ENCODE data around the gene TRPM1. TPM values are rescaled to one million over a fixed set of nuclear protein-coding genes. Genes with fewer than 3 reads are reported as not detected.
A peak's percentile ranks its signal among the peaks of the same experiment; 100 is the strongest.

The TRPM1 gene
- polyA plus RNA-seq, 3 donors from 2014 or later: 0.11 TPM; not detected in 2

DNA sequence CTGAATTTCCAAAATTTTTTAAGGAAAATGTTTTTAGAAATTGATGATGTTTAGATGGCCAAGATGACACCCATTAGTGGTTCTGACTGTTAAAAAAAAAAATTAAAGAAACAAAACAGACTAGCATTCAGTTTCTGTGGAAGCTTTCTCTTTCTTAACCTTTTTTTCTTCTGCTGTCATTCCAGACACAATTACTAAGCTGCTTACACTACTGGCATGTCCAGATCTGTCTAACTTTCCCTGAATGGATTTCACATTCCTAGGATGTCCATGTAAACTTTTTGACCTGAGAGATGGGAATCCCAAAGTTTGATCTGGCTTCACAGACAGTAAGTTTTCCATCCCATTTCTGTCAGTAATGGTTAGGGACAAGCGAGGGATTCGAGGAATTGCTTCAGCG, 99.8 kb downstream of the TRPM1 start:
- Mint-ChIP-seq H3K27me3 (ENCODE audit: low read depth in 3 of 3) (peaks cover 4 to 7% (median 6%) of the 10 kb centered on the region in 3 donors), H3K27ac (no peak overlapping the region), H3K4me1 (peaks cover 24 to 41% of the 10 kb centered on the region in 2 donors), H3K4me3 (no peak overlapping the region), H3K36me3 (no peaks in the 10 kb centered on the region), H3K9me3 (no peaks in the 10 kb centered on the region)
- DNase-seq: no peak

DNA sequence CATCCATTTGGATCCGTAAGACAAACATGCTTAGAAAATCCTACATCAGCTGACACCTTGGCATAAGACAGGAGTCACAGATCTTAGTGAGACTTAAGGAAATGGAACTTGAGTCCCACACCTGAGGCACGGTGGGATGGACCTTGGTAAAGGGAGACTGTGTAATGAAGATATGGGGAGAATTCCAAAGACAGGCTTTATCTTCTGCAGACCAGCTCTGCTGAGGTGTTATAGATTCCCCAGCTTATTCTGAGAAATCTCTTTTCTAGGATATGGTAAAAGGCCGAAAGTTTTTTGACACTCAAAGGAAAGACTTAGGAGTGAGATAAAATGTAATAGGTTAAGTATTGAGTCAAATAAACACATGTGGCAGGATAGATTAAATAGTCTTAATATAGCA, 101.8 kb downstream of the TRPM1 start:
- H3K4me3 Mint-ChIP-seq: no peak overlapping the region

DNA sequence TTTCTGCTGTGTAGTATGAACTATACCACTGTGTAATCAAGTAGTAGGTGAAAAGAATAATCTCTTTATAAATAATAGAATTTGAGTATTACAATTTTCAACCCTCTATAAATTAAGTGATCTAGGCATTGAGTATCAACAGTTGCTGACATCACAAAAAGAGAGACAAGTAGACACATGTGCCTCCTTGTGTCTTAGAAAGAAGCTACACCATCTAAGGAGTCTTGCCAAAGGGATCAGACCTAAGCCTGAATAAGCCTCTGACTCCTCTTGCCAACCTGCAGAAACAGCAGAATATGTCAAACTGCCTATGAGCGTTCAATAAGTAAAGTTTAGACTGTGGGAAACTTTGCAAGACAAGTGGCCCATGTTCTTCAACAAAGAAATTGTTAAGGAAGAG, 104.3 kb downstream of the TRPM1 start:
- no peak overlapping the region for H3K27ac Mint-ChIP-seq
- peaks cover 8 to 10% (median 9%) of the 10 kb centered on the region in 3 donors for H3K27me3 Mint-ChIP-seq (ENCODE audit: low read depth in 3 of 3)
- DNase-seq: no peak
- H3K4me1 Mint-ChIP-seq: peaks cover 1 to 4% of the 10 kb centered on the region in 2 donors
- no peaks in the 10 kb centered on the region for H3K9me3 Mint-ChIP-seq
- H3K4me3 Mint-ChIP-seq: no peak overlapping the region
- no peaks in the 10 kb centered on the region for H3K36me3 Mint-ChIP-seq

More for the DNA sequence above, 101.8 kb downstream of the TRPM1 start:
- Mint-ChIP-seq H3K27ac (no peak overlapping the region), H3K4me1 (peaks cover 13 to 23% of the 10 kb centered on the region in 2 donors), H3K36me3 (no peaks in the 10 kb centered on the region), H3K27me3 (ENCODE audit: low read depth in 3 of 3) (peaks cover 4 to 11% (median 7%) of the 10 kb centered on the region in 3 donors), H3K9me3 (no peaks in the 10 kb centered on the region)
- DNase-seq: no peak

DNA sequence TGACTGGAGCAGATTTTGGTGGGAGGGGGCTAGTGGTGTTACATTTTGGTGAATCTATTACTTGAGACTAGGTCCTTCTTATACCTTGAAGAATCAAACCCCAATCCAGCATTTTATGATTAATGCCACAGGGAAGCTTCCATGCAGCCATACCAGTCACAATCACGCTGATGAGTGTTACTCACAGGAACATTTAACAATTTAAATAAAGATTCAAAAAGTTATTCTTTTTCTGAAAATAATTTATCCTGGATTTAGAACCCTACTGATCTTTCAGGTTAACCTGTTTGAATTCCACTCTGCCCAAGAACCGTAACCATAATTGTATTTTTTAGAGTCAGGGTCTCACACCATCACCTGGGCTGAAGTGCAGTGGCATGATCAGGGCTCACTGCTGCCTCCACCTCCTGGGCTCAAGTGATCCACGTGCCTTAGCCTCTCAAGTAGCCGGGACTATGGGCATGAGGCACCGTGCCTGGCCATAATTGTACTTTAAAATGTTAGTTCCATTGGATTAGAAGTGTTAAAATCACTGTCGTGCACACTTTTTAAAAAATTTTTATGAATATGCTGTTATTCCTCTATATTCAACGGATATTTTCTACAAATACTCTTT, 109.2 kb downstream of the TRPM1 start:
- no peaks in the 10 kb centered on the region for H3K36me3 Mint-ChIP-seq
- peak overlapping the region; percentile 82 to 91 (median 89) for H3K27ac Mint-ChIP-seq
- H3K27me3 Mint-ChIP-seq (ENCODE audit: low read depth in 3 of 3): peaks cover 14 to 23% (median 21%) of the 10 kb centered on the region in 3 donors
- DNase-seq: no peak
- no peaks in the 10 kb centered on the region for H3K9me3 Mint-ChIP-seq
- H3K4me3 Mint-ChIP-seq: peak overlapping the region; percentile 81 to 86 (median 86)
- H3K4me1 Mint-ChIP-seq: peaks cover 29 to 35% of the 10 kb centered on the region in 2 donors

DNA sequence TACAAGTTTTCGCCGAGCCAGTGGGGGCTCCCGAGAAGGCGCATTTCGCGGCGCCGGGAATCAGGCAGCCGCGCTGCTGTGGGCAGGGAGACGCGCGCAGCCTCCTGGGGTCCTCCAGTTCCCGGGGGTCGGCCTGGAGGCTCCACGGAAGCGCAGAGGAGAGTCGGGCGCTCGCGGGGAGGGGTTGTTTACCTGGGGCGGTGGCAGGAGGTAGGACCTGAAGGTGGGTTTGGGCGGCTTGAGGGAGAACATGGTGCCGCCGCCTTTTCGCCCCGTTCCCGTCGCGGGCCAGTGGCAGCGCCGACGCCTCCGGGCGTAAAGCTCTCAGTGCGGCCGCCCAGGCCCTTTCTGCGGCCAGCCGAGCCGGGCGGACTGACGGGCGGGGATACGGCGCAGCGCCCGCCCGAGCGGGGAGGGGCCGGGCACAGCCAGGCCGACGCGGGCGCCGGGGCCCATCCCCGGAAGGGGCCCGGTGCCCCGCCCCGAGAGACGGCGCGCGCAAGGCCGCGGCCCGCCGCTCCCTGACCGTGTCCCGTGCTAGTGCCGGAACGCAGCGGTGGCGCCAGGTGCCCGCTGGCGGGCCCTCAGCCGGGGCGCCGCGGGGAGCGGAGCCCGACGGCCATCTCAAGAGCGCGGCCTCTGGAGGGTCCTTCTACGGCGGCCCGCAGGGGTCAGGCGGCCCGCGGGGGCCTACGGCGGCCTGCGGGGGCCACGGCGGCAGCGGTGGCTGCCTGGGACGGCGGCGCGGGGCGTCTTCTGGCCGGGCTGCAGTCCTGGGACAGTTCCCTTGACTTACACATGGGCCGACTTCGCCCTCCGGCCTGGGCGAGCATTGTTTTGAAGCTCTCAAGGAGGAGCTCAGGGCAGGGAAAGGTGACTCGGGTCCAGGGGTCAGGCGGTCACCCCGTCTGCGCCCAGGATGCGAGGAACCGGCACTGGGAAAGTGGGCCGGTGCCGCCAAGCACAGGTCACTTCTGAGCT, 110.0 kb downstream of the TRPM1 start, which contains the start of gene MTMR10:
Gene MTMR10, minus strand, starts transcription at position 374 of the 981 bp plus-strand sequence. Its CDS starts 122 bp downstream, at position 252.
- H3K4me3 Mint-ChIP-seq: peak within 1 kb of the TSS; percentile 94 to 97 (median 96)
- no peaks in the 10 kb centered on the region for H3K36me3 Mint-ChIP-seq
- peaks cover 32 to 43% of the 10 kb centered on the region in 2 donors for H3K4me1 Mint-ChIP-seq
- peak; percentile 84 to 86 (median 85) for DNase-seq
- H3K9me3 Mint-ChIP-seq: no peaks in the 10 kb centered on the region
- peaks cover 14 to 23% (median 21%) of the 10 kb centered on the region in 3 donors for H3K27me3 Mint-ChIP-seq (ENCODE audit: low read depth in 3 of 3)
- H3K27ac Mint-ChIP-seq: peak within 1 kb of the TSS; percentile 89 to 95 (median 92)

DNA sequence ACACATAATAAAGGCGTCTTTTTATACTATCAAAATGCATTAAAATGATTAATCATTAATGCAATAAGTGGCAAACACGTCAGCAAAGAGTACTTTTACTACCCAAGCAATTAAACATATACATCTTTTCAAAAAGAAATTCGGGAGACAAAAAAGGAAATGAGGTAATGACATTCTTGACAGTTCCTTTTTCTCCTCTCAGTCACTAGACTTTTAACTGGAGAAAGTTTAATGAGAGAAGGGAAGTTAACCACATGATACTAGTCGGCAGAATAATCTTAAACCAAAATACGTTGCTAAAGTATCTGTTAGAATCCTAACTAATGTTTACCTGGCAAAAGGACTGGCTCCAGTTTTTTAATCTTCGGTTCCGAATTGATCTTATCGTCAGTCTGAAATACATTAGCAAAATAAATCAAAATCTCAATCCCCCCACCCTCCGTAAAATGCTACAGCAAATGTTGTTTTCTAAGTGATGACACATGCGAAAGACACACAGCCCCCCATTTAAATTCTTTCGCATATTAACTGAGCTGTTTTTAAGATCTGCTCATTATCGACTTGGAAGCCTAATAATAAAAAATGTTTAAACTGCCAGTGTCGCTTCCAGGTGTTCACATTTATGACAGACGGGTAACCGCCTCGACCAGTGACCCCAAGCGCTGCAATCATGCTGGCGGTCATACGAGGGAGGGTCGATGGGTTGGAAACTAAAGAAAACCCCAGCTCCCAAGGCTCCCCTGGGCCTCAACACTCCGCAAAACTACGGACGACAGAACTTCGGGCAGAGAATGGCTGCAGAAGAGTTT, 110.9 kb downstream of the TRPM1 start:
- H3K27me3 Mint-ChIP-seq (ENCODE audit: low read depth in 3 of 3): peaks cover 11 to 23% (median 21%) of the 10 kb centered on the region in 3 donors
- H3K4me1 Mint-ChIP-seq: peaks cover 36 to 47% of the 10 kb centered on the region in 2 donors
- H3K4me3 Mint-ChIP-seq: peak overlapping the region; percentile 94 to 97 (median 96)
- peak overlapping the region; percentile 89 to 95 (median 92) for H3K27ac Mint-ChIP-seq
- no peak for DNase-seq
- H3K36me3 Mint-ChIP-seq: no peaks in the 10 kb centered on the region
- no peaks in the 10 kb centered on the region for H3K9me3 Mint-ChIP-seq

DNA sequence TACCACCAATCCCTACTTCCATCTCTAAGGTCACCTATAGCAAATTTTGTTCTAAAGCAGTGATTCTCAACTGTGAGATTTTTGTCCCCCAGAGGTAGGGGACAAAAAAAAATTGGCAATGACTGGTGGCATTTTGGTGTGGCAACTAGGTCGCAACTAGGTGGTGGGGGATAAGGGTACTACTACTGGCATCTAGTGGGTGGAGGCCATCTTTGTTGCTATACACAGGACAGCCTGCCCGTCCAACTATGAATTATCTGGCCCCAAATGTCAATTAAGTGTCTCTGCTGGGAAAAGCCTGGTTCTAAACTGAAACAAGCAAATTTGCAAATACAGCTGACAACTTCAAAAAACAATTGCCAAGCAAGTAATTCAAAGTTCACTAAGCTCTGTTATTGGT, 111.5 kb downstream of the TRPM1 start:
- peaks cover 8 to 23% (median 21%) of the 10 kb centered on the region in 3 donors for H3K27me3 Mint-ChIP-seq (ENCODE audit: low read depth in 3 of 3)
- no peaks in the 10 kb centered on the region for H3K36me3 Mint-ChIP-seq
- peak overlapping the region in 4 of 6 donors; percentile 89 to 95 (median 92) for H3K27ac Mint-ChIP-seq
- no peak for DNase-seq
- no peaks in the 10 kb centered on the region for H3K9me3 Mint-ChIP-seq
- H3K4me1 Mint-ChIP-seq: peaks cover 42 to 54% of the 10 kb centered on the region in 2 donors
- H3K4me3 Mint-ChIP-seq: peak overlapping the region; percentile 94 to 97 (median 96)

DNA sequence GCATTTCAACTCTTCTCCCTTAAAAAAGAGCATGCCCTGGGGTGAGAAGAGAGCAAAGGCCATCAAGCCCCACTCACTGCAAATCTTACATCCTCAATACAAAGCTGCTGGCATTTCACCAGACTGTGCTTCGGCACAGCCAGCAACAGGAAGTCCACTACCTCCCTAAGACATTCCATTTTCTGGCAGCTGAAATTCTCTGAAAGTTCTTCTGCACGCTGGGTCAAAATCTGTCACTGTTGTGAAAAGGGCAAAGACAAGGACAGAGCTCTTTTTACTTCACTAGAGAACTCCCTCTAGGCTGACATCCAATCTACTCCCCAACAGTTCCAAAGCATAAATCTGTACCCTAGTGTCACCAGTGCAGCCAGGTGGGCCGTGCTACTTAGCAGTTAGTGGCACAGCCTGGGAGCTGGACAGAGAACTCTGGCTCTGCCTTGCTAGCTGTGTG, 116.4 kb downstream of the TRPM1 start:
- Mint-ChIP-seq H3K4me3 (peak overlapping the region in 1 of 5 donors; percentile 23), H3K27me3 (ENCODE audit: low read depth in 3 of 3) (peaks cover 0 to 2% (median 0%) of the 10 kb centered on the region in 3 donors), H3K36me3 (peaks cover 0 to 20% (median 12%) of the 10 kb centered on the region in 3 donors), H3K9me3 (no peaks in the 10 kb centered on the region), H3K4me1 (peaks cover 67 to 85% of the 10 kb centered on the region in 2 donors), H3K27ac (peak overlapping the region in 2 of 6 donors; percentile 4 to 37)
- no peak for DNase-seq

DNA sequence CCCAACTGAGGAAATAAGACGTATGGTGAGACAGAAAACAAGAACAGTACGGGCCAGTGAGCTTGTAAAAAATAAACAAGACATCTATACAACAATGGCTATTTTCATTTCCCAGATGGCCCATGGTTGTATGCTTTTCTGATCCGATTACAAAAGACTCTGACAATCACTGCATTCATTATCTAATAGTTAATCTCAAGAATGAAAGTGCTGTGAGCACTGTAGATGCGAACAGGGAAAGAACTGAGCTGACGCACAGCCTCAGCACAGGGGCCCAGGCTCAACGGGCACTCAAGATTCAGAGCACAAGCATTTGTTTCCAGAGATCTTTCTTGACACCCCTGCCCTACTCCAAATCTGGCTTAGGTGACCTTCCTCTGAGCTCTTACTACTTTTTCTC, 117.0 kb downstream of the TRPM1 start:
- Mint-ChIP-seq H3K27me3 (ENCODE audit: low read depth in 3 of 3) (peaks cover 0 to 2% (median 0%) of the 10 kb centered on the region in 3 donors), H3K4me1 (peaks cover 68 to 85% of the 10 kb centered on the region in 2 donors), H3K27ac (peak overlapping the region in 1 of 6 donors; percentile 37), H3K9me3 (no peaks in the 10 kb centered on the region), H3K36me3 (peaks cover 0 to 24% (median 13%) of the 10 kb centered on the region in 3 donors), H3K4me3 (no peak overlapping the region)
- DNase-seq: no peak

DNA sequence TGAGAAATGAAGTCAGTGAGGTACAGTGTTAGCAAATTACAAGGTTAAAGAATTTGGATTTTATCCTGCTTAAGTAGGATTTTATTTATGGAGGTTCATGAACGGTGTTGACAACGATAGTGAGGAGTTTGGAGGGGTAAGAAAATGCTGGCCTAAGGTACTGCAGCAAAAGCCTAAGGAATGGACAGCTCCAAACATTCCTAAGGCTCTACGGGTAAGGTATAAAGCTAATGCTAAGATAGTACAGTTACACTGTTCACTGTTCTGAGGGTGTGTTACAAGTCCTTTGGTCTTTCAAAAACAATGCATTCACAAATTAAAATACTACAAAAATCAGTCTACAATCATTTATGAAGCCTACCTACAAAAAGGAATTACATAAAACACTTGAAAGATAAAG, 117.4 kb downstream of the TRPM1 start:
- no peak overlapping the region for H3K4me3 Mint-ChIP-seq
- H3K27ac Mint-ChIP-seq: peak overlapping the region in 1 of 6 donors; percentile 6
- H3K36me3 Mint-ChIP-seq: peaks cover 0 to 24% (median 13%) of the 10 kb centered on the region in 3 donors
- H3K4me1 Mint-ChIP-seq: peaks cover 73 to 88% of the 10 kb centered on the region in 2 donors
- H3K9me3 Mint-ChIP-seq: no peaks in the 10 kb centered on the region
- H3K27me3 Mint-ChIP-seq (ENCODE audit: low read depth in 3 of 3): peaks cover 0 to 2% (median 0%) of the 10 kb centered on the region in 3 donors
- no peak for DNase-seq

DNA sequence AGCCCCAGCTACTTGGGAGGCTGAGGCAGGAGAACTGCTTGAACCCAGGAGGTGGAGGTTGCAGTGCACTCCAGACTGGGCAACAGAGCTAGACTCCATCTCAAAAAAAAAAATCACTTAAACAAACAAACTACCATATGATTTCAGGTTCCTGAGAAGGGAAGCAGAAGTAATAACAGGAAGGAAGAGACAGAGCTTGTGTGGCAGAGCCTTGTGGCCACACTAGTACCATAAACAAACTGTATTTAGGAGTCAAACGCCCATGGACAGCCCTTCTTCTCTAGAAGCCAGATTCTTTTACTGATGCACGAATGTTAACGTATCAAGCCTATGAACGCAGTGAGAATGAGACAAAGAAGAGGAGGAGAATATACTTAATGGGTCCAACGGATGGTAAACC, 122.1 kb downstream of the TRPM1 start:
- no peak for DNase-seq
- Mint-ChIP-seq H3K27ac (peak overlapping the region in 2 of 6 donors; percentile 29 to 43), H3K4me1 (peaks cover 58 to 79% of the 10 kb centered on the region in 2 donors), H3K4me3 (peak overlapping the region; percentile 14 to 48 (median 28)), H3K27me3 (ENCODE audit: low read depth in 3 of 3) (peaks cover 0 to 2% (median 0%) of the 10 kb centered on the region in 3 donors), H3K36me3 (peaks cover 0 to 24% (median 13%) of the 10 kb centered on the region in 3 donors), H3K9me3 (no peaks in the 10 kb centered on the region)

DNA sequence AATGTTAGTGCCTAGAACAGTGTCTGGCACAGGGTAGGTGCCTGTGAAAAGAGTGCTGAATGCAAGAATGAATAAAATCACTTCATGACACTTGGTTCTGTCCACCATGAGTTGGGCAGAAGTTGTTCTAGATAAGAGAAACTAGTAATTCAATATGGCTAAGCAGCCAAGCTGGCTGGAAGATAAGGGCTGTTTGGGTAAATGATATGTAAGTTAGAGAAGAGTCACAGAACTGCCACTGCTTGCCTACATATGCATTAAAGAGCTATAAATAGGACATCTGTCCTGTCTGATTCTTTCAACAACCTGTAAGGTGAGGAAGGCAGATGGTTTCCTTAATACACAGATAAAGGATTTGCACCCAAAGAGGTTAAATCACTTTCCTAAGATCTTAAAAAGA, 123.2 kb downstream of the TRPM1 start:
- peaks cover 48 to 68% of the 10 kb centered on the region in 2 donors for H3K4me1 Mint-ChIP-seq
- DNase-seq: no peak
- H3K9me3 Mint-ChIP-seq: no peaks in the 10 kb centered on the region
- H3K4me3 Mint-ChIP-seq: no peak overlapping the region
- peaks cover 0 to 25% (median 18%) of the 10 kb centered on the region in 3 donors for H3K36me3 Mint-ChIP-seq
- no peaks in the 10 kb centered on the region for H3K27me3 Mint-ChIP-seq (ENCODE audit: low read depth in 3 of 3)
- no peak overlapping the region for H3K27ac Mint-ChIP-seq

DNA sequence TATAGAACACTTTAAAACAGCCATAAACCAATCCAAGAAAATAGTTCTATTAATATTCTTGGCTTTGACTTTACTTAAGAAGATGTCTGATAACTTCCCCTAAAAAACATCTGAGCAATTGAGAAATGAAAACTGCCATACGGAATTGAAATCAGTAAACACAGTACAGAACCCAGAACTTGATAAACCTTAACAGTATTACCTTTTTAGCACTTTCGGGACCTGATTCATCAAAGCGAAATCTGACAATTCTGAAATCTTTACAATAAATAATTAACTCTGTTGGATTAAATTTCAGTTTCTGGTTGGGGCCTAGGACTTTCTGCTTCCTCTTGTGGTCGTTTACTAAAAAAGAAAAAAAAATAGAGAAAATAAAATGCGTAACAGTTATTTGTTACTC, 127.4 kb downstream of the TRPM1 start:
- H3K4me1 Mint-ChIP-seq: peaks cover 28 to 53% of the 10 kb centered on the region in 2 donors
- no peak for DNase-seq
- no peak overlapping the region for H3K27ac Mint-ChIP-seq
- H3K9me3 Mint-ChIP-seq: no peaks in the 10 kb centered on the region
- H3K36me3 Mint-ChIP-seq: peaks cover 3 to 30% (median 5%) of the 10 kb centered on the region in 3 donors
- no peaks in the 10 kb centered on the region for H3K27me3 Mint-ChIP-seq (ENCODE audit: low read depth in 3 of 3)
- no peak overlapping the region for H3K4me3 Mint-ChIP-seq
